H1 (cell line): Measurements from ENCODE around the gene KCNA5. TPM values are rescaled to one million over a fixed set of nuclear protein-coding genes. Genes with fewer than 3 reads are reported as not detected.

Experiments
- SP2 ChIP-seq: IDR thresholded peaks from 2 replicates; pipeline ENCODE4 v1.6.1; 2012; ENCODE audit warnings: mild to moderate bottlenecking, low read length, inconsistent platforms
- polyA plus RNA-seq, 7 experiments: library from polyadenylated mRNA; depleted of rRNA in 3 of 7; stranded (reverse) in 5 of 7; unstranded in 2 of 7; fragments of >200 nt in 5 of 7; fragments of 200-250 nt in 2 of 7; gene quantifications; 1 replicate in 5 of 7; 2 replicates in 1 of 7; 4 replicates in 1 of 7; pipeline versions ENCODE4 v1.2.1 to v1.2.3, GENCODE V29; 2011 to 2013; ENCODE audit warnings: missing spikeins in 2 of 7, mixed read lengths in 2 of 7
- total RNA-seq: library from RNA; stranded (reverse); fragmentation: NEBNext Ultra II Directional; extraction: Animal tissue kit (Norgen Biotek cat#: 25700); gene quantifications from 2 replicates; pipeline ENCODE4 v1.2.1, GENCODE V29; 2021

Gene KCNA5
- total and polyA plus RNA-seq, 2 of the 8 experiments (the other 6 are each of a cell fraction or from before 2014, with no cell fraction given) = 0.20 to 0.29 TPM

DNA sequence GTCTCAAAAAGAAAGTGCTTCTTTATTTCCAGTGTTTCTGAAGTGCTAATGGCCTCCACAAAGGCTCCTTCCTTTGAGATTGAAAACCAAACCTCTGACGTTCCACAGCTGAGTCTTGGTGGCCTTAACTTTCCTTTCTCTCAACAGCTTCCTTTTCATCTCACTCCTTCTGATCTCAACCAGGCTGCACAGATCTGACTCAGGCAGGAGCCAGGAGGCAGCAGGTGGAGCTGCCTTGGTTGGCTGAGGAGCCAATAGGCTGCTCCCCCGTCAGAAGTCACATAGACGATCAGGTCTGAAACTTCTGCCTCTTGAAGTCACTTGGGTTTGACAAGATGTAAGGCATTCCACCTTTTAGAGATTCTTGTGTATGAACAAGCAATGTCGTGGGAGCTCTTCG lies 9.1 kb upstream of the KCNA5 start (continued):
- TF ChIP-seq SP2 = no peak
